ENCODE results near the gene ANO2. TPM values are rescaled to one million over a fixed set of nuclear protein-coding genes. Genes with fewer than 3 reads are reported as not detected.

The ANO2 gene
- total RNA-seq, 1 experiment from 2014 or later: not detected

DNA sequence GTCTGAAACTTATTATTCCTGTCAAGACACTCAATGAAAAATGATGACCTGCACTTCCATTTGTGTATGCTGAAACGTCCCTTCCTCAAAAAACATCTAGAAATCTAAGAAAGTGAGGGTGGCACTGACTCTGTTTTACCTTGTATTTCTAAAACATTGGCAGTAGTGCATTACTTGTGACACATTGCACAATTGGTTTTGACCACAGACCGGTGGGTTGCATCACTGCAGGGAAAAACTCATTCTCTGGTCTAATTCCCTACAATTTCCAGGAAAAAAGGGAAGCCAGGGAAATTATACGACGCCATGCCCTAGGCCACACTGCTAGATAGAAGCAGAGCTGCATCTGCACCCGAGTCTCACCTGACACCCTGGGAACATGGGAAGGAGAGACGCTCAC lies 356.5 kb downstream of the ANO2 start:
- no peaks in the 10 kb centered on the region for H3K36me3 ChIP-seq (ENCODE audit: low read depth, low read length)
- CTCF ChIA-PET: no interaction called here
- H3K27me3 ChIP-seq (ENCODE audit: low read length): no peaks in the 10 kb centered on the region
- H3K9me3 ChIP-seq (ENCODE audit: low read length): no peaks in the 10 kb centered on the region
- H3K9ac ChIP-seq (ENCODE audit: low read length): no peak overlapping the region
- H3K4me1 ChIP-seq (ENCODE audit: insufficient read depth, low read length): no peaks in the 10 kb centered on the region
- no TSS peak for BruUV-seq (replicated peaks)
- no peaks in the 10 kb centered on the region for H3F3A ChIP-seq (ENCODE audit: low read length, unreplicated experiment)
- no peak overlapping the region for H2AFZ ChIP-seq (ENCODE audit: low read length)
- H3K4me3 ChIP-seq (ENCODE audit: low read length): no peak overlapping the region
- H3K9me2 ChIP-seq (replicated peaks; ENCODE audit: low read length): no peaks in the 10 kb centered on the region
- intact Hi-C loops (cut with micrococcal nuclease): no loop called here
- H3K79me2 ChIP-seq (ENCODE audit: low read length): no peaks in the 10 kb centered on the region
- DNase-seq: no peak
- no peak for ATAC-seq
- TF ChIP-seq, protein P1, sequence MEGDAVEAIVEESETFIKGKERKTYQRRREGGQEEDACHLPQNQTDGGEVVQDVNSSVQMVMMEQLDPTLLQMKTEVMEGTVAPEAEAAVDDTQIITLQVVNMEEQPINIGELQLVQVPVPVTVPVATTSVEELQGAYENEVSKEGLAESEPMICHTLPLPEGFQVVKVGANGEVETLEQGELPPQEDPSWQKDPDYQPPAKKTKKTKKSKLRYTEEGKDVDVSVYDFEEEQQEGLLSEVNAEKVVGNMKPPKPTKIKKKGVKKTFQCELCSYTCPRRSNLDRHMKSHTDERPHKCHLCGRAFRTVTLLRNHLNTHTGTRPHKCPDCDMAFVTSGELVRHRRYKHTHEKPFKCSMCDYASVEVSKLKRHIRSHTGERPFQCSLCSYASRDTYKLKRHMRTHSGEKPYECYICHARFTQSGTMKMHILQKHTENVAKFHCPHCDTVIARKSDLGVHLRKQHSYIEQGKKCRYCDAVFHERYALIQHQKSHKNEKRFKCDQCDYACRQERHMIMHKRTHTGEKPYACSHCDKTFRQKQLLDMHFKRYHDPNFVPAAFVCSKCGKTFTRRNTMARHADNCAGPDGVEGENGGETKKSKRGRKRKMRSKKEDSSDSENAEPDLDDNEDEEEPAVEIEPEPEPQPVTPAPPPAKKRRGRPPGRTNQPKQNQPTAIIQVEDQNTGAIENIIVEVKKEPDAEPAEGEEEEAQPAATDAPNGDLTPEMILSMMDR (conservative IDR thresholded peaks at IDR 0.05; ENCODE audit: low read depth, low read length): no peak
- no peak for TF ChIP-seq EZH2 (IDR thresholded peaks at IDR 0.05; ENCODE audit: low read length, unreplicated experiment)
- no peak for TF ChIP-seq EZH2phosphoT487 (IDR thresholded peaks at IDR 0.05; ENCODE audit: borderline replicate concordance, low read length)
- H4K20me1 ChIP-seq (ENCODE audit: low read length): no peaks in the 10 kb centered on the region
- H3K4me2 ChIP-seq (ENCODE audit: low read length): no peak overlapping the region
- no peak overlapping the region for H3K27ac ChIP-seq (ENCODE audit: low read length)
- POLR2A ChIA-PET (ENCODE audit: unreplicated experiment): no interaction called here

DNA sequence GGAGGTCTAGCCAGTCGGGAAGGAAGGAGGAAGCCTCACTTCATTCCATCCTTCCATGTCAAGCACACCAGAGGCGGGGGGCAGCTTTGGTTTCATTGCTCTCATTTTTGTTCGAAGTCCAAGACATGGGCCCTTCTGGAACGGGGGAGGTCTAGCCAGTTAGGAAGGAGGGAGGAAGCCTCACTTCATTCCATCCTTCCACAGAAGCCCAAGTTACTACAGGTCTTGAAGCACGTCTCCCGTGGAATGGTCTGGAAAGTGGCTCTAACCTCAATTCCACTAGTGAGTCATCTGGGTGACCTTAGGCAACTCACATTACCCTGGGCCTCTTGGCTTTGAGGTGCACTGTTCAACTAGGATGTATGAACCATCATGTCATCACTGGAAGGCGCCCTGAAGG lies 356.9 kb downstream of the ANO2 start:
- ChIA-PET POLR2A (ENCODE audit: unreplicated experiment) (no interaction called here), CTCF (no interaction called here)
- BruUV-seq (replicated peaks): no TSS peak
- ATAC-seq (no peak), DNase-seq (no peak)
- Histone ChIP-seq H3K4me3 (ENCODE audit: low read length) (no peak overlapping the region), H2AFZ (ENCODE audit: low read length) (no peak overlapping the region), H3K9me3 (ENCODE audit: low read length) (no peaks in the 10 kb centered on the region), H3K4me2 (ENCODE audit: low read length) (no peak overlapping the region), H3K27me3 (ENCODE audit: low read length) (no peaks in the 10 kb centered on the region), H3F3A (ENCODE audit: low read length, unreplicated experiment) (no peaks in the 10 kb centered on the region), H3K36me3 (ENCODE audit: low read depth, low read length) (no peaks in the 10 kb centered on the region), H3K79me2 (ENCODE audit: low read length) (no peaks in the 10 kb centered on the region), H3K4me1 (ENCODE audit: insufficient read depth, low read length) (no peaks in the 10 kb centered on the region), H3K9ac (ENCODE audit: low read length) (no peak overlapping the region), H3K9me2 (replicated peaks; ENCODE audit: low read length) (no peaks in the 10 kb centered on the region), H3K27ac (ENCODE audit: low read length) (no peak overlapping the region), H4K20me1 (ENCODE audit: low read length) (no peaks in the 10 kb centered on the region)
- TF ChIP-seq, protein P1 (conservative IDR thresholded peaks at IDR 0.05; ENCODE audit: low read depth, low read length): no peak
- TF ChIP-seq EZH2phosphoT487 (IDR thresholded peaks at IDR 0.05; ENCODE audit: borderline replicate concordance, low read length): no peak
- no peak for TF ChIP-seq EZH2 (IDR thresholded peaks at IDR 0.05; ENCODE audit: low read length, unreplicated experiment)
- intact Hi-C loops (cut with micrococcal nuclease): no loop called here

DNA sequence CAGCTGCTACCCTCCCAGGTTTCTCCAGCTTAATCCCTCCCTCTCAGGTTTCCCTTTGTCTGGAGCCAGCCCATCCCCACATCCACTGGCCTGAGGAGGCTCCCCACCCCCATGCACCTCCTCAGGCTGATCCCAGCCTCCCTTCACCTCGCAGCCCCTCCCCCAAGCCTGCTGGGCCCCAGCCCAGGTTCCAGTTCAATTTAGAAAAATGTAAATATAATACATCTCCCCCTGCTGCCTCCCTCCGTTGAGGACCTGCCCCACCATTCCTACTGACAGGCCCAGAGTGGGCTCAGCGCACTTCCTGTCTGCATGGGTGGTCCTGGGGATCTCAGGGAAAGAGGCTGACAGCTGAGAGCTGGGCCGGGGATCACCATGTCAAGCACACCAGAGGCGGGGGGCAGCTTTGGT lies 357.3 kb downstream of the ANO2 start:
- Histone ChIP-seq H3K27ac (ENCODE audit: low read length) (no peak overlapping the region), H3K9me3 (ENCODE audit: low read length) (no peaks in the 10 kb centered on the region), H3K4me2 (ENCODE audit: low read length) (no peak overlapping the region), H3K4me1 (ENCODE audit: insufficient read depth, low read length) (no peaks in the 10 kb centered on the region), H3K79me2 (ENCODE audit: low read length) (no peaks in the 10 kb centered on the region), H4K20me1 (ENCODE audit: low read length) (no peaks in the 10 kb centered on the region), H2AFZ (ENCODE audit: low read length) (no peak overlapping the region), H3K36me3 (ENCODE audit: low read depth, low read length) (no peaks in the 10 kb centered on the region), H3F3A (ENCODE audit: low read length, unreplicated experiment) (no peaks in the 10 kb centered on the region), H3K9me2 (replicated peaks; ENCODE audit: low read length) (no peaks in the 10 kb centered on the region), H3K4me3 (ENCODE audit: low read length) (no peak overlapping the region), H3K27me3 (ENCODE audit: low read length) (no peaks in the 10 kb centered on the region), H3K9ac (ENCODE audit: low read length) (no peak overlapping the region)
- ATAC-seq (no peak), DNase-seq (no peak)
- ChIA-PET CTCF (no interaction called here), POLR2A (ENCODE audit: unreplicated experiment) (no interaction called here)
- intact Hi-C loops (cut with micrococcal nuclease): no loop called here
- no TSS peak for BruUV-seq (replicated peaks)
- no peak for TF ChIP-seq EZH2 (IDR thresholded peaks at IDR 0.05; ENCODE audit: low read length, unreplicated experiment)
